Duodenal mucosa (tissue), 2 donors: ENCODE data around the gene C10orf143.

Experiments used
- H3K27ac ChIP-seq: one replicate; pipeline ENCODE4 v1.7.0; 2013; ENCODE audit warnings: low read depth, low read length
- H3K27me3 ChIP-seq, 2 donors: one replicate each; pipeline ENCODE4 v1.7.0; 2013; ENCODE audit warnings: low read length in 2 of 2, control low read depth in 1 of 2; ENCODE audit not compliant: insufficient read depth in 2 of 2, control insufficient read depth in 1 of 2
- H3K36me3 ChIP-seq, 2 donors: one replicate each; pipeline ENCODE4 v1.7.0; 2013; ENCODE audit warnings: low read length in 2 of 2, control low read depth in 1 of 2; ENCODE audit not compliant: insufficient read depth in 2 of 2, control insufficient read depth in 1 of 2
- H3K4me1 ChIP-seq, 2 donors: one replicate each; pipeline ENCODE4 v1.7.0; 2013; ENCODE audit warnings: low read length in 2 of 2, control low read depth in 1 of 2; ENCODE audit not compliant: insufficient read depth in 2 of 2, control insufficient read depth in 1 of 2
- H3K4me3 ChIP-seq, 2 donors: one replicate each; pipeline ENCODE4 v1.7.0; 2013; ENCODE audit warnings: low read length in 2 of 2, low read depth in 1 of 2
- H3K9ac ChIP-seq, 2 donors: one replicate each; pipeline ENCODE4 v1.7.0; 2013; ENCODE audit warnings: low read length in 2 of 2, low read depth in 1 of 2
- H3K9me3 ChIP-seq, 2 donors: one replicate each; pipeline ENCODE4 v1.7.0; 2013; ENCODE audit warnings: low read length in 2 of 2, control low read depth in 1 of 2; ENCODE audit not compliant: control insufficient read depth in 1 of 2

Gene C10orf143

DNA sequence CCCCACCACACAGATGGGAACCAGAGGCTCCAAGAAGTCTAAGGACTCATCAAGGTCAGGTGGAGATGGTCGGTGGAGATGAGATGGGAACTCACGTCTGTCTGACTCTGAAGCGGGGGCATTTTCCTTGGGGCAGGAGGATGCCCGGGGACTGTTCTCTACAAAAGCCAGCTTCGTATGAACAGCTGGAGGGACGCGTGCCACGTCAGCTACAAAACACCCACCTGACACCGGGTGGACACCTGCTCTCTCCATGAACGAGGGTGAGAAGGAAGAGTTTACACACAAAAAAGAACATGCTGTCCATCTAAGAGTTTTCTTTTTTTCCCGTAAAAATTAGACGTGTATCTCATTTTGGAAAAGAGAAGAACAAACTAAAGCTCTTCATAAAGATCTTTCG, 47.7 kb downstream of the C10orf143 start:
- Histone ChIP-seq H3K9ac (no peak overlapping the region), H3K9me3 (no peaks in the 10 kb centered on the region), H3K36me3 (no peaks in the 10 kb centered on the region), H3K27me3 (no peaks in the 10 kb centered on the region), H3K4me1 (no peaks in the 10 kb centered on the region), H3K4me3 (no peak overlapping the region), H3K27ac (no peak overlapping the region)

DNA sequence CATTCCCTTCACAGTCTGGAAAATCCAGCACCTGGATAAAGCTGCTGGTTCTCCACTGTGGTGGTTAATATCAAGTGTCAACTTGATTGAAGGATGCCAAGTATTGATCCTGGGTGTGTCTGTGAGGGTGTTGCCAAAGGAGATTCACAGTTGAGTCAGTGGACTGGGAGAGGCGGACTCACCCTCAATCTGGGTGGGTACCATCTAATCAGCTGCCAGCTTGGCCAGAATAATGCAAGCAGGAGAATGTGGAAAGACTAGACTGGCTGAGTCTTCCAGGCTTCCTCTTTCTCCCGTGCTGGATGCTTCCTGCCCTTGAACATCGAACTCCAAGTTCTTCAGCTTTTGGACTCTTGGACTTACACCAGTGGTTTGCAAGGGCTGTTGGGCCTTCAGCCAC, 48.4 kb downstream of the C10orf143 start:
- no peak overlapping the region for H3K27ac ChIP-seq
- H3K4me1 ChIP-seq: no peaks in the 10 kb centered on the region
- H3K36me3 ChIP-seq: no peaks in the 10 kb centered on the region
- H3K9ac ChIP-seq: no peak overlapping the region
- H3K4me3 ChIP-seq: no peak overlapping the region
- H3K27me3 ChIP-seq: no peaks in the 10 kb centered on the region
- no peaks in the 10 kb centered on the region for H3K9me3 ChIP-seq

DNA sequence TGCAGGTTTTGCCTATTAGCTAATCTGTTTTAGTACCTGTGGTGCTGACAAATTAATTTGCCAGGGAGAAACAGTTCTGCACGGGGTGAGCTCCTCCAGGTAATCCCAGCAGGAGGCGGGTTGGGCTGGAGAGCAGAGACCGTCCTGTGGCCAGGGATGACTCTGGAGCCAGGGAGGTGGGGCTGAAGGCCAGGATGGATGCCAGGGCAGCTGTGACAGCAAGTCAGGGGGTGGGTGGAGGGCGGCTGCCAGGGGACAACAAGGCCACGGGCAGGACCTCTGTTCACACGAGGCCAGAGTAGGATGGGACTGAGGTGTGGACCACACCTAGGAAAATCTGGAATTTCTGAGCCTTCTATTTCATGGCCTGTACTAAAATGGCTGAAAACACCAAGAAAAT, 48.9 kb downstream of the C10orf143 start:
- H3K27me3 ChIP-seq: no peaks in the 10 kb centered on the region
- no peaks in the 10 kb centered on the region for H3K36me3 ChIP-seq
- no peak overlapping the region for H3K9ac ChIP-seq
- no peak overlapping the region for H3K27ac ChIP-seq
- no peaks in the 10 kb centered on the region for H3K9me3 ChIP-seq
- H3K4me3 ChIP-seq: no peak overlapping the region
- H3K4me1 ChIP-seq: no peaks in the 10 kb centered on the region

DNA sequence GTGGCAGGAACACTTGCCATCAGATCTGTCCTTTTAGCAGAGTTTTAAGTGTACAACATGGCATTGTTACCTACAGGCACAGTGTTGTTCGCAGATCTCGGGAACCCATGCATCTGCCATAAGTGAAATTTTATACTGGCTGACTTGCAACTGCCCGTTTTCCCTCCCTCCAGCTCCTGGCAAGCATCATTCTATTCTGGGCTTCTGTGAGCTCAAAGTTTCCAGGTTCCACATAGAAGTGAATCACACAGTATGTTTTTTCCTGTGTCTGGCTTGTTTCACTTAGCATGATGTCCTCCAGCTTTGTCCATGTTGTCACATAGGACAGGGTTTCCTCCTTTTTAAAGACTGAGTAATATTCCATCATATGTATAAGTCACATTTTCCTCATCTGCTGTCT, 56.6 kb downstream of the C10orf143 start:
- Histone ChIP-seq H3K27ac (no peak overlapping the region), H3K27me3 (no peaks in the 10 kb centered on the region), H3K9me3 (no peaks in the 10 kb centered on the region), H3K9ac (no peak overlapping the region), H3K4me3 (no peak overlapping the region), H3K4me1 (no peaks in the 10 kb centered on the region), H3K36me3 (no peaks in the 10 kb centered on the region)

DNA sequence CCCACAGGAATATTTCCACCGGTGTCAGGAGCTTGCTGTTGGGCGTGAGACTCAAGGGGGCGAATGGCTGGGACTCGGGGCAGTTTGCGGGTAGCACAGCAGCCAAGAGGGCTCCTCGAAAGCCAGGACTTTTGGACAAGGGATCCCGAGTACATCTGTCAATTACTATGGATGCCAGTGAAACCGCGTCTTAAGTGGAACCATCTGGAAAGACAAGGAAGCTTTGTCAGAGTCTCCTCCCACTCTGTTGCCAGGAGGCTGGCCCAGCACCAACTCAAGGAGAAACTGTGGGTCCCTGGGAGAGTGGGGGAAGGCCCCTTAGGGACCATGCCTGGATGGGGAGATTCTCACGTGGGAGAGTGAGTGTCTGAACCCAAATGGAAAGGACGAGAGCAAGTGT, 57.1 kb downstream of the C10orf143 start:
- Histone ChIP-seq H3K27ac (no peak overlapping the region), H3K9ac (no peak overlapping the region), H3K27me3 (no peaks in the 10 kb centered on the region), H3K9me3 (no peaks in the 10 kb centered on the region), H3K4me1 (no peaks in the 10 kb centered on the region), H3K36me3 (no peaks in the 10 kb centered on the region), H3K4me3 (no peak overlapping the region)

DNA sequence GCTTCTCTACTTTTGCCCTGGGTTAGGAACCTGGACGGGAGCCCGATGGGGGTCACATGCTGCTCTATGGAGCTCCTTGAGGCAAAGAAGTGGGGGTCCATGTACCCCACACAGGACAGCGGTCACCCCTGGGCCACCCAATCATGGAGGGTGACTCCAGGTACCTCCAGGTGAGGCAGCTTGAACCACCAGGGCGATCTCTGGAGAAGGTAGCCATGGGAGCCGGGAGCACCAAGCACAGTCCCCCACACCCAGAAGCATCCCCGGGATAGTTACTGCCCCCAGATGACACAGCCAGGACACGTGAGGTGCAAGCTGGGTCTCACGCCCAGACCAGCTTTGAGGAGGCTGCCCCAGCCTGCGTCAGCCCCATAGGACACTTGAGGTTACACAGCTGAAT, 58.4 kb downstream of the C10orf143 start:
- H3K27ac ChIP-seq: no peak overlapping the region
- no peak overlapping the region for H3K9ac ChIP-seq
- H3K36me3 ChIP-seq: no peaks in the 10 kb centered on the region
- no peaks in the 10 kb centered on the region for H3K9me3 ChIP-seq
- no peaks in the 10 kb centered on the region for H3K27me3 ChIP-seq
- H3K4me1 ChIP-seq: no peaks in the 10 kb centered on the region
- no peak overlapping the region for H3K4me3 ChIP-seq

DNA sequence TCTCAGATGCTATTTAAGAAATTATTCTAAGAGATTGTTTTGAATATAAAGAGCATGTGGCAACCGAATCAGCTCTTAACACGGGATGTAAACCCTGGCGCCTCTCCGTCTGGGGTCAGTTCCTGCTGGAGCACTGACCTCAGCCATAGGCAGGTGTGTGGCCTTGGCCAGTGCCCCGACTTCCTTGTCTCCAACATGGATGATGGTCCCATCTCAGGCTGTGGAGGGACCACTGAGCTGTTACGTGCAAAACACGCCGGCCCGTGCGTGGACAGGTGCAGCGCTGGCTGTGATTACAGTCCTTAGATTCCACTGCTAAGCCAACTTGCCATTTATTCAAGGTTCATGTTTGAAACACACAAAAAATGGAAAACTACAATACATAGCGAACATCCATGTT, 59.9 kb downstream of the C10orf143 start:
- Histone ChIP-seq H3K4me3 (no peak overlapping the region), H3K9ac (no peak overlapping the region), H3K27me3 (no peaks in the 10 kb centered on the region), H3K27ac (no peak overlapping the region), H3K9me3 (no peaks in the 10 kb centered on the region), H3K4me1 (no peaks in the 10 kb centered on the region), H3K36me3 (no peaks in the 10 kb centered on the region)

DNA sequence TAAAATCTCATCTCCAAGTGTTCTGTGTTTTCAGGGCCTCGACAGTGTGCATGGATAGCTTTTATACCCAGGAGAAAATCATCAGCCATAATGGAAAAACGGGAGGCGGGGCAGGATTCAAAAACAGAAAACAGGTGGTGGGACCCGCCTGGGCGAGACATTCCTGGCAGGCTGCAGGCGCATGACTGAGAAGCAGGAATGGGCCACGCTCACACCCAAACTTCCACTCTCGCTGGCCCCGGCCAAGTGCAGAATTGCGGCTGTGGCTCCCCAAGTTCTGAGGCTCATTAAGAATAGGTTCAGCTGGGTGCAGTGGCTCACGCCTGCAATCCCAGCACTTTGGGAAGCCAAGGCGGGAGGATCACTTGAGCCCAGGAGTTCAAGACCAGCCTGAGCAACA, 60.6 kb downstream of the C10orf143 start:
- no peak overlapping the region for H3K27ac ChIP-seq
- H3K4me1 ChIP-seq: no peaks in the 10 kb centered on the region
- H3K4me3 ChIP-seq: no peak overlapping the region
- no peak overlapping the region for H3K9ac ChIP-seq
- no peaks in the 10 kb centered on the region for H3K36me3 ChIP-seq
- no peaks in the 10 kb centered on the region for H3K27me3 ChIP-seq
- no peaks in the 10 kb centered on the region for H3K9me3 ChIP-seq

DNA sequence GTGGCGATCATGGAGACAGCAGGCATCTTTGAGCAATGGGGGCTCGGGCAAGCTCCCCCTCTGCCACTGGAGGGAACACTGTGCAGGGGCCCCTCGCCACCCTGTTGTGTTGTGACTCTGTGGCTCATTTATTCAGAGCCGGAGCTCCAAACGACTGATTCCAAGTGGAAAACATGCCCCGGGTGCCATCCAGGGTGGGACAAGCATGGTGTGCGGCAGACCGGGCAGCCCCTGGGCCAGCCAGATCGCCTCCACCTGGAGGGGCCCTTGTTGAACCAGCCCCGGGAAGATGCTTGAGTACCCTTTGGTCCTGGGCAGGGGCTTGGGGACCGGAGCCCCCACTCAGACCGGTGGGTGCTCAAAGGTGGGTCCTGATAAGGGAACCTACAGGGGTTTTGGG, 61.4 kb downstream of the C10orf143 start:
- no peak overlapping the region for H3K4me3 ChIP-seq
- H3K4me1 ChIP-seq: no peaks in the 10 kb centered on the region
- no peaks in the 10 kb centered on the region for H3K27me3 ChIP-seq
- no peak overlapping the region for H3K9ac ChIP-seq
- no peaks in the 10 kb centered on the region for H3K36me3 ChIP-seq
- H3K27ac ChIP-seq: no peak overlapping the region
- no peaks in the 10 kb centered on the region for H3K9me3 ChIP-seq

DNA sequence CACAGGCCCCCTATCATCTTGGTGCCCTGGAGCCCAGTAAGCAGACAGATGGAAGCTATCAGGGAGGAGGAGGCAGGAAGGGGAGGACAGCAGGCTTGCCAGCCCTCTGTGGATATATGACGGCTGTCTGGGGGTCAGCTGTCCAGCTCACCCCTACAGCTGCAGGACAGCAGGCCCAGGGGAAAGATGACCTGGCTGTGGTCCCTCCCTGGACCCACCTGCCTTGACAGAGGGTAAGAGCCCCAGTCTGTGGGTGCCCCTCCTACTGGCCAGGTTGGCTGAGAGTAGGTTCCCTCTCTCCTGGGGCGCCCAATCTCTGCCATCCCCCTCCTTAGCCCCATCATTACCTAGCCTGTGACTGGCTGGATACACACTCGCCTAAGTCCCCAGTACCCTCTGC, 62.5 kb downstream of the C10orf143 start:
- Histone ChIP-seq H3K27me3 (peaks cover 0 to 5% of the 10 kb centered on the region in 2 donors), H3K9ac (no peak overlapping the region), H3K9me3 (no peaks in the 10 kb centered on the region), H3K4me3 (no peak overlapping the region), H3K27ac (no peak overlapping the region), H3K4me1 (no peaks in the 10 kb centered on the region), H3K36me3 (no peaks in the 10 kb centered on the region)

DNA sequence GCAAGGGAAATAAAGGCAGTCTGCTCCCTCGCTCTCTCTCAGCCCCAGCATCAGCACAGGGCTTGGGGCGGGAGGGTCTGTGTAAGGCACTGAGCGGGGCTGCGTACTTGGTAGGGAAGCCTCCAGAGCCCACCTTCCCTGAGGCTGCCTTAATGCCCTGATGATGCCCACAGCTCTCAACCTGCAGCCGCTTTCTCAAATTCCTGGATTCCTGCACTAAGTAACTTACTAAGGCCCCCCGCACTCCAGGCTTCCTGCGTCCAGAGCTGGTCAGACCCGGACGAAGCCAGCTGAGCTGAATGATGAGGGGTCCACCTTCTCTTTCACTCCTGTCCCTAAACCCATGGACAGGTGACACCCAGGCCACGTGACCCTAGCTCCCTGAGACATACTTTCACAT, 63.3 kb downstream of the C10orf143 start:
- Histone ChIP-seq H3K4me3 (no peak overlapping the region), H3K27me3 (peaks cover 0 to 5% of the 10 kb centered on the region in 2 donors), H3K9me3 (no peaks in the 10 kb centered on the region), H3K9ac (no peak overlapping the region), H3K36me3 (no peaks in the 10 kb centered on the region), H3K27ac (no peak overlapping the region), H3K4me1 (no peaks in the 10 kb centered on the region)
